CD4-positive, alpha-beta T cell treated with Interleukin-21 for 1 hour (primary cell): Measurements from ENCODE around the gene LRRFIP1.
"Not testable (repeated sequence)": the region's sequence is repeated elsewhere in the genome, so short reads cannot be mapped to it uniquely, and the experiment has no call there.

ENCODE experiments used
- DNase-seq: peaks from one replicate; pipeline ENCODE4 v3.0.0-alpha.2; 2020

The LRRFIP1 gene

DNA sequence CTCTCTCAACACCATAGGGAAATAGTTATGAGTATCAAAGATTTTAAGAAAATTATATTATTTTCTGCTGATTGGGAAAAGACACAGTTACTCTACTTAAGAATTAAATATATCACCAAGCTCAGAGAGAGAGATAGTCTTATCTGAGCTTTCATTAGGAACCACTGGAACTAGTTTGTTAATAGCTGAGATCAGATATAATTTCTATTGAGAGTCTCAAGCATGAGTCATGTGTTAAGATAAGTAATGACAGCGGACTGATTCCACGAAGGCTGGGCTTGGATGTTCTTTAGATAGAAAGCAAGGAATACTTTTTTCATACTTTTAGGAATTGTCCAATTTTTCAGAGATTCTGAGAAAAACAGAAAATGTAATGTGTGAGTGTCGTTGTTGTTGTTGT is 126.8 kb downstream of the LRRFIP1 start:
- DNase-seq: no peak

DNA sequence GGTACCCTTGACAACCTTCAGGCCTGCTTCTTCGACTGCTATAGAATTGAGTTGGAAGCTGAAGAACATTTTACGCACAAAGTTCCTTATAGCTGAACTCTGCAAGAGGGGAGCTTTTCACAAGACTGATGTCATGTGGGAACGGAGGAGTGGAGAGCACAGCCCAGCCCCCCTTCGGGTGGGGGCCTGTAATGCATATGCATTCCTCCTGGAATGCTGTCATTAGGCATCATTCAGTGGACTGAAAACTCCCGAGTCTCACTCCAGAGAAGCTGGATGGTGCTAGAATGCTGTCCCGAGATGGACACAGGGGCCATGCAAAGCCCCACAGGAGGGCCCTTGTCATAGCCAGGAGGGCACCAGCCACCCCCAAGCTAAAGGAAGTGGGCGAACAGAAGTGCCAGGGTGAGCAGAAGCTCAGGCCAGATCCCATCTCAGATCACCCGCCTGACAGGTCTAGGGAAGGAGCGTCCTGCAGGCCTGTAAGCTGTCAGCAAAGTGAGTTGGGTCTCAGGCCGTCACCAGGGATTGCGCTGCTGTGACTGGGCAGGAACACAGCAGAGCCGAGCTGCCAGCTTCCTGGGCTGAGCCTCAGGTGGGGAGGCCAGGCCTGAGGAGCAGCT is 127.3 kb downstream of the LRRFIP1 start:
- DNase-seq: no peak

DNA sequence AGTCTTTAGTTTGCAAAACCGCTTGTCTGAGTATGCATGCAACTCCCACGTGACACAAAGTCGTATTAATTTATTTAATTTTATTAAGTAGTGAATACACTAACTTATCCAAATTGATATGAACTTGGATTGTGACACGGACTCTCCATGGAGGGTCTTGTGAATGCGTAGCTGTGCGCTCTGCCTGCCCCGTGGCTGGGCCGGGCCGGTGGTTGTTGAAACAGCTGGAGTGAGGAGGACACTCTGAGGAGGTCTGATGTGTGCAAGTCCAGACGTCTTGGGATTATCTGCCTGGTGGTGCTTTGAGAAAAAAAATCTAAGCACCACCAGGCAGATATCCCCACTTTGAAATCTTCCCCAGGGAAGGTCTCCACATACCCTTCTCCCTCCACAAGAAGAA is 130.2 kb downstream of the LRRFIP1 start:
- no peak for DNase-seq

DNA sequence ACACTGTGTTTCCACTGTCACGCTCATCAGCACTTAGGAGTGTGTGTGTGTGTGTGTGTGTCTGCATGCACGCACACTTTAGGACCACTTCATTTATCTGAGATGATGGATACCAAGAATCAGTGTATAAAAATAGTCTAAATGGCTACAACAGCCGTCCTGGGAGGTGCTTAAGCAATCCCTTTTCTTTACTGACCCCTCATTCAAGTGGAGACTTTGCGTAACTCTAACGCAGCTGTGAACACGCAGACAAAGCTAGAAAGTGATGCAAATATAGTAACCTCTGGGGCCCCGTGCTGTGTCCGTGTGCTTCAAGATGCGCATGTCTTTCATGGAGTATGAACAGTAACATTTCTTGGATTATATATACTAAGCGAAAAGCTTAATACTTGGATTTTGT is 130.8 kb downstream of the LRRFIP1 start:
- no peak for DNase-seq

DNA sequence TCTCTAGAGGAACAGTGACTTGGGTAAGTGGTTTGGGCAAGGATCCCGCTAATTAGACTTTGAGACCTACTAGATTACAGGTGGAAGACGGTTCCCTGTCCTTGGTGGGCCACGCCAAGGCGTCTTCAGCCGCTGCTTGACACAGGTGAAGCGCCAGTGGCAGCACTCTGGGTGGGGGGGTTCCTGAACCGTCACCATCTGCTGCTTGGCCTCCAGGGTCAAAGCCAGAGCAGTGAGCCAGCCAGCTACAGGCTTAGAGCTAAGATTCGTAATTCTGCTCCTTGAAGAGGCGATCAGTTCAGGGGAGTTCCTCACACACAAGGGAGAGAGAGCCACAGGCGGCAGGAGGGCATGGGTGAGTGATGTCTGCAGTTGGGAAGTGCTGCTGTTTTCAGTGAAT is 131.8 kb downstream of the LRRFIP1 start:
- no peak for DNase-seq

DNA sequence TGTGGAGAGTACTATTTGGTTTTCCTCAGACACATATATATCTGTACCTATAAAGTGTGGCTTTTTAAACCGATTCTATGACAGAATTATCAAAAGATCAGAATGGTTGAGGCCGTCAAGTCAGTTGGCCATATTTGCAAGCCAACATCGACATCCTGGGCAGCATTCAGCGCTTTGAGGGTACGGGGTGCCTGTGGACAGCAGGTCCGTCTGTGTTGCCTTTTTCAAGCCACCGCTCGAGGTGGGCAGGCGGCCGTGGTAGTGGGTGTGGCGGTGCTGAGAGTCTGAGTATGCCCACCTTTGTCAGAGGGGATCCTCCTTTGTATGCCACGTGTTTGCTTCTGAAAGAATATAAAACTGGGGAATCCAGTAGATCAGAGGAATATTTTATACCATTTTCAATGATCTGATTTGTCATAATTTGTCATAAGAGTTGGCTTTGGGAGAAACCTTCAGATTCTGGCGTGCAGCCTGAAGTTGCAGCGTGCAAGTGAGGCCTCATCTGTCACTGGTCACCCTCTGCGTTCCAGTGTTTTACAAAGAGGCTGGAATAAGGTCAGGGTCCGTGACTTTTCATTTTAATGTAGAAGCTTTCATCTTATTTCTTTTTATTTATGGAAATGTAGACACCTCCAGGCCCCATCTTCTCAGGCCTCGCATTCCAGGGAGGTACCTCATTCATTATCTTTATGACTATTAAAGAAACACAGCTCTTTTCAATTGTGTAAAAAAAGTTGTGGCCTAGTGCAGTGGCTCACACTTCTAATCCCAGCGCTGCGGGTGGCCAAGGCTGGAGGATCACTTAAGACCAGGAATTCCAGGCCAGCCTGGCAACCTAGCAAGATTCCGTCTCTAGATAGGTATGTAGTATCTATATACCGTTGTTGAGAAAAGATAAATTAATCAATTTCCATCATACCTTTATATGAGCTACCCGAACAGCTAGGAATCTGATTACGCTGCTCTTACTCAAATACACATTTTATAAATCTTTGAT is 133.4 kb downstream of the LRRFIP1 start:
- DNase-seq: no peak

DNA sequence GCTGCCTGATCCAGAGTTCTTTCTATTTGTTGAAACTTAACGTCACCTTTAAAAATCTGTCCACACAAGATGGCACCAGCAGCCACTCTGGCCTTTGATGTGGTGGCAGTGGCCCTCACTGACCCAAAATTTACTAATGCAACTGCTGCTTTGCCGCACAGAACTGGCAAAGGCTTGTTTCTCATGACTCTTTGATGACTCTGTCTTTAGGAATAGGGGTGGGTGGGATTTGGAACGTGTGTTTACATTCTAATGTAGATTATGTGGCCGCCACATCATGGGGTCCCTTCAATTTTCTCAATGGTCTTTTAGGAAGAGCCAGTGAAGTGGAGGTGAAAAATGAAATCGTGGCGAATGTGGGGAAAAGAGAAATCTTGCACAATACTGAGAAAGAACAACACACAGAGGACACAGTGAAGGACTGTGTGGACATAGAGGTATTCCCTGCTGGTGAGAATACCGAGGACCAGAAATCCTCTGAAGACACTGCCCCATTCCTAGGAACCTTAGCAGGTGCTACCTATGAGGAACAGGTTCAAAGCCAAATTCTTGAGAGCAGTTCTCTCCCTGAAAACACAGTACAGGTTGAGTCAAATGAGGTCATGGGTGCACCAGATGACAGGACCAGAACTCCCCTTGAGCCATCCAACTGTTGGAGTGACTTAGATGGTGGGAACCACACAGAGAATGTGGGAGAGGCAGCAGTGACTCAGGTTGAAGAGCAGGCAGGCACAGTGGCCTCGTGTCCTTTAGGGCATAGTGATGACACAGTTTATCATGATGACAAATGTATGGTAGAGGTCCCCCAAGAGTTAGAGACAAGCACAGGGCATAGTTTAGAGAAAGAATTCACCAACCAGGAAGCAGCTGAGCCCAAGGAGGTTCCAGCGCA is 135.2 kb downstream of the LRRFIP1 start:
- not testable (repeated sequence) for DNase-seq

DNA sequence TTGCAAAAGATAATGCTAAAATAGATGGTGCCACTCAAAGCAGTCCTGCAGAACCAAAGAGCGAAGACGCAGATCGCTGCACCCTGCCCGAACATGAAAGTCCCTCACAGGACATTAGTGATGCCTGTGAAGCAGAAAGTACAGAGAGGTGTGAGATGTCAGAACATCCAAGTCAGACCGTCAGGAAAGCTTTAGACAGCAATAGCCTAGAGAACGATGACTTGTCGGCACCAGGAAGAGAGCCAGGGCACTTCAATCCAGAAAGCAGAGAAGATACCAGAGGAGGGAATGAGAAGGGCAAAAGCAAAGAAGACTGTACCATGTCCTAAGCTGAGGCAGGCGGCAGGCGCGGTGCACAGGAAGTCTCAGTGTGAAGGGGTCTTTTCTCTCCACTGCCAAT is 136.4 kb downstream of the LRRFIP1 start:
- DNase-seq: no peak

DNA sequence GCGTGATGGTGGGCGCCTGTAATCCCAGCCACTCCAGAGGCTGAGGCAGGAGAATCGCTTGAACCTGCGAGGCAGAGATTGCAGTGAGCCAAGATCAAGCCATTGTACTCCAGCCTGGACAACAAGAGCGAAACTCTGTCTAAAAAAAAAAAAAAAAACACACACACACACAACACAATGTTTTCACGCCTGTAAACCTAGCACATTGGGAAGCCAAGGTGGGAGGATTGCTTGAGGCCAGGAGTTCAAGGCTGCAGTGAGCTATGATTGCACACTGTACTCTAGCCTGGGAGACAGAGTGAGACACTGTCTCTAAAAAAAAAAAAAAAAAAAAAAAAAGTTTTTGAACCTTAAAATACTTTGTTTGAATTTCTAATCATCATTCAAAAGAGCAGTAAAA is 137.7 kb downstream of the LRRFIP1 start:
- not testable (repeated sequence) for DNase-seq

DNA sequence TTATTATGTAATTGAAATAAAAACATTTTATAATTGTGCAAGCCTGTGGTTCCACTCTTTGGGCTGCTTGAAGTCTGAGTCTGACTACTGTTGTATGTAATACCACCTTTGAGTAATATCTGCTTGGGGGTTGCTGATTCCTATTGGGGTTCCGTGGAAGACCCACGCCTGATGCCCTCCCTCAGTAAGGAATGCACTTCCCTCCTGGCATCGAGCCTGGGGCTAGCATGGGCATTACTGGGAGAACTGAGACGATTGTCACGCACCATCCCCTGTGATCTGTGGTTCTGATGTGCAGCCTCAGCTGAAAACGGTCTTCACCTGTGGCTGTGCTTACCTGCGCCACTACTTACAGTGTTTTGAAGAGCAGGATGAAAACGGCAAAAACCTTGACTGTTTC is 138.5 kb downstream of the LRRFIP1 start:
- no peak for DNase-seq

DNA sequence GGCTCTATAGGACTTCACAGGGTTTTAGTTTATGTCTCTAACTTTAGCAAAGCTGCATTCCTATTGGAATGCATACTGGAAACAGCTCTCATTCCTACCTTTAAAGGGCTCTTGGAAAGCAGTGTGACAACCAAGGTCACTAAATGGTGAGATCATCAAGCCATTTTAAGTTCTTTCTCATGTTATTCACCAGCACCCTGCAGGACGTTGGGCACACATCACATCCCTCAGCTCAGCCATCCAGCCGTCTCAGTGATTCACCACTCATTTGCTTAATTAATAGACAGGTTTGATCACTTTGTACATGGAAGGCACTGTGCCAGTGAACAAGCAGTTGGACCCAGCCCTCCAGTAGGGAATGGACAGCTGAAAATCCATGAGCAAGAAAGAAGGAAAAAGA is 139.0 kb downstream of the LRRFIP1 start:
- no peak for DNase-seq

DNA sequence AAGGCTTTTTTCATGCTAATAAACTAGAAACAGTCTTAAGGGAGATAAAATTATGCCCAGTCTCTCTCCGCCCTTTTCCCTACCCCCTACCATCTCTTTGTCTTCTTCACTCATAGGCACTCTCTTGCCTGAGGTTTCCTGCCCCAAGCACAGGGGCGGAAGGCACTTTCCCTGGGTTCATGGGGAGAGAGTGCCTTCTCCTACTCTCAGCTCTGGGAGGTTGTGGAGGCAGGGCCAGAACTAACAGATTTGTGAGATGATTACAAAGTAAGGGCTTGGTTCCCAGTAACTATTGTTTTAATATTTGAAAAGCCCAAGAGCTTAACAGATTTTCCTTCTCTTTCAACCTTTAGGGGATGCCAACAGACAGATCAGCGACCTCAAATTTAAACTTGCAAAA is 145.1 kb downstream of the LRRFIP1 start:
- no peak for DNase-seq

DNA sequence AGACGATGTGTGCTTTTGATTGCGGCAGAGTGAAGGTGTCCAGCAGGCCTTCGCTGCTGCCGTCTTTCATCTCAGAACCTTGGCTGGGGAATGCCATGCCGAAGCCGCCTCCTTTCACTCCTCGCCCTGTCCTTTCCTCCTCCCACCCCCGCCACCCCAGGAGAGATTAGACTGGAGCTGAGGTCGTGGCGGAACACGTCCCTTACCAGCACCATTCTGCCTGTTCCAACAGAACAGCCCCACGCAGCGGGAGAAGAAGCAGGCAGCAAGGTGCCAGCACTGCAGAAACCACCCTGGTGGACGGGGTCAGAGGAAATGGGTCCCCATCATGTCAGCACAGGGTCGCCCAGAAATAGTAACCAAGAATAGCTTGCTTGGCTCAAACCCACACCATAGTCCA is 146.4 kb downstream of the LRRFIP1 start:
- no peak for DNase-seq

DNA sequence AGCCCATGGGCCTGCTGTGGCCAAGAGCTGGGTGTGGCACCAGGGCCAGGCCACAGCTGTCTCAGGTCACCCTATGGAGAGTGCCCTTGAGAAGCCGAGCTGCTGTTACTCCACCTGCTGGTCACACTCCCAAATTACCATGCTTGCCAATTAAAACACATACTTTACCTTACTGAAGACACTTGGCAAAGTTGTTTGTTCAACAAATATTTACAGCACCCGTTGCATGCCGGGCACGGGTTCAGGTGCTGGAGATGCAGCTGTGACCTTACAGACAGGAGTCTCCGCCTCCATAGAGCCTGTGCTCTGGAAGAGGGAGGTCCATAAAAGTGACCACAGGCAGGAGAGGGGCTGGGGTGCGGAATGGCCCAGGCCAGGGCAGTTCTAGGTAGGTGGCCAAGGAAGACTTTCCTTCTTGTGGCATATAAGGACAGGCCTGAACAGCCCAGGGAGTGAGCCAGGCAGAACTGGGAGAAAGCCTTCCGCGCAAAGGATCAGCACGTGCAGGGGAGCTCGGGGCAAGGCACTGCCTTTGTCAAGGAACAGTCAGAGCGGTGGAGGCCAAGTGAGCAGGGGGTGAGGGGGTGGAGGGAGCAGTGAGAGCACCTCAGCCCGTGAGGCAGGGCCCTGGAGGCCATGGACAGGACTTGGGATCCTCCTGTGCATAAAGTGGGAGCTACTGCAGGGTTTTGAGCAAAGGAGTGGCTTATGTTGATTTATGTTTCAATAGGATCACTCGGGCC is 147.6 kb downstream of the LRRFIP1 start:
- DNase-seq: peak; percentile 46

DNA sequence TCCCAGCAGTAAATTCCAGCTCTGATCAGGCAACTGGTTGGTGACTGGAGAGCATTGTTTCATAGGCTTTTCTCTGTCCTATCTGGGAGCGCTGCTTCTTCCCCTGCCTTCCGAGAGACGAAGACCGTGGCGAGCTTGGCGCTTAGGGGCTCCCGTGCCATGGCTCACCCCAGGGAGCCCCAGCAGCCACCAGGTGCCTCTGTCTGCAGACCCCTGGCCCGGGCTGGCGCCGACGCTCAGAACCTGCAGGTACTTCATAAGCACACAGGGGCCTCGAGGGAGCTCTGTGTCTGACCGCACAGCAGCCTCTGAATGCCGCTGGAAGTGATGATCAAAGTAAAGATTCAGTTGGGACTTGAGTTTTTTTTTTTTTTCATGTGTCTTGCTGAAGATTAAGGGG is 152.1 kb downstream of the LRRFIP1 start:
- no peak for DNase-seq

DNA sequence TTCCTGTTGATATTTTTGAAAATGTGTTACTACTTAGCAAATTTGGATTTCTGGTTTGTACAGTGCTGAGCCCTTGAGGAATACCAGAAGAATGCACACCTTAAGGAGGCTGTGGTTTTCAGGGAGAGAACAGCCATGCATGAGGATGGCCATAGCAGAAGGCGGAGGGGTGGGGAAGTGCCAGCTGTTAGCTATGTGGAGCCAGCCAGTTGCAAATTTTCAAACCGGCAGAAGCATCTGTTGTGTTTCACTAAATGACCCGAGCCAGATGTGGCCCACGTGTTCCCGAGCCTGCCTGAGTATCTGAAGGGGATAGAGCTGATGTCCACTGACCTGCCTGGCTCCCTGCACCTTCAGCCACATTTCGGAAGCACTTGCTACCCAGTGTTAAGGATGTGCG is 154.8 kb downstream of the LRRFIP1 start:
- DNase-seq: no peak

DNA sequence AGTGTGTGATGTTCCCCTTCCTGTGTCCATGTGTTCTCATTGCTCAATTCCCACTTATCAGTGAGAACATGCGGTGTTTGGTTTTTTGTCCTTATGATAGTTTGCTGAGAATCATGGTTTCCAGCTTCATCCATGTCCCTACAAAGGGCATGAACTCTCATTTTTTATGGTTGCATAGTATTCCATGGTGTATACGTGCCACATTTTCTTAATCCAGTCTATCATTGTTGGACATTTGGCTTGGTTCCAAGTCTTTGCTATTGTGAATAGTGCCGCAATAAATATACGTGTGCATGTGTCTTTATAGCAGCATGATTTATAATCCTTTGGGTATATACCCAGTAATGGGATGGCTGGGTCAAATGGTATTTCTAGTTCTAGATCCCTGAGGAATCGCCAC is 156.3 kb downstream of the LRRFIP1 start:
- not testable (repeated sequence) for DNase-seq

DNA sequence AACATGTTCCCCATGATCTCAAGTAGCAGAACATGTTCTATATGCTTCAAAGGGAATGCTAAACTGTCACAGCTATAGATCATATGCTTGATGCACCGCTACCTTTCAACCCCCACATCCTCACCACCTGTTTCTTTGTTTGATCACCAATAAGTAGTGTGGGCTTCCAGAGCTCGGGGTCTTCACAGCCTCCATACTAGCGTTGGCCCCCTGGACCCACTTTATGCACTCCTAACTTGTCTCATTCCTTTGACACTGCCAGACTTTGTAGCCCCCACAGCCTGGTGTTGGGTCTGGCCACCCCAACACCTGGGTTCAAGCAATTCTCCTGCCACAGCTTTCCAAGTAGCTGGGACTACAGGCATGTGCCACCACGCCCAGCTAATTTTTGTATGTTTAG is 159.5 kb downstream of the LRRFIP1 start:
- DNase-seq: no peak

DNA sequence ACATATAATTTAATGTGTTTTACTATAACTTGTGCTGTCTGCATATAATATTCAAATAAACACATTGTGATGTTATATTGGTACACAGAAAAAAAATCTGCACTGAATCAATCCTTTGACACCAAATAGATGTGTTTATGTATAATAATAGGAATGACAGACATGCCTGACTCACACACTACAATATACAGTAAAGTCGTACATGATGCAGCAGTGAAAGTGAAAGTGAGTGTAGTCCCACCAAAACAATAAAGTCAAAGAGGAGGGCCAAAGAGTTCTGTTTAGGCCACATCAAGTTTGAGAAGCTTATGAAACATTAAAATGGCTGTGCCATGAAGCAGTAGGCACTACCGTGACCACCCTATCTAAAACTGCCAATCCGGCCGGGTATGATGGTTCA is 163.0 kb downstream of the LRRFIP1 start:
- no peak for DNase-seq

DNA sequence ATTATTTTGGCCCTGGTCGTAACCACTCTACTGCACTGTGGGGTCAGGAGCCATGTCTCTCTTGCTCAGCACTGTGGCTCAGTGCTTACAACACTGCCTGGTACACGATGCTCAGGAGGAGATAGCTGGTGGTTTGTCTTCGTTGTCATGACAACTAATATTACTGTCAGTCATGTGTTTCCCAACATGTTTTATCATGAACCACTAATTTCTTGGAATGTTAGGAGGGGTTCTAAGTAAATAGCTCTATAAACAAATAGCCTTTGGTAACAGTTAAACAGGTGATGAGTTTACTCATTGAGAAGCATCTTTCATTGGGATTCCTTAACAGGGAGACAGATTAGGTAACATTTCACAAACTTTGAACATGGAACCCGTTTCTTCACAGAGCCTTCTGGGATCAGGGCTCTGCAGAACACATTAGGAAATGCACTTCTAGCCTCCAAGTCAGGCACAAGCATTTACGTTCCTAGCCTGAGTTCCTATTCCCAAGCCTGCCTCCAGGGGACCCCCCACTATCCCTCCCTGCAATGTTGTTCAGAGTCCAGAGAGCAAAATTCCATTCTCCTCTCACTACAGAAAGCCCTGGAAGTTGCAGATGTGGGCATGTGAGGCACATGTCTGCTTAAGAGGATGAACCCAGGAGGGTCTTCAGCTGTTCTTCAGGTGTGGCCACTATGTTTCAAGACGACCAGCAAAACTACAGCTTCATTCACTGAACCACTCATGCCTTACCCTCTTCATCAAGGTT is 164.8 kb downstream of the LRRFIP1 start:
- DNase-seq: no peak

DNA sequence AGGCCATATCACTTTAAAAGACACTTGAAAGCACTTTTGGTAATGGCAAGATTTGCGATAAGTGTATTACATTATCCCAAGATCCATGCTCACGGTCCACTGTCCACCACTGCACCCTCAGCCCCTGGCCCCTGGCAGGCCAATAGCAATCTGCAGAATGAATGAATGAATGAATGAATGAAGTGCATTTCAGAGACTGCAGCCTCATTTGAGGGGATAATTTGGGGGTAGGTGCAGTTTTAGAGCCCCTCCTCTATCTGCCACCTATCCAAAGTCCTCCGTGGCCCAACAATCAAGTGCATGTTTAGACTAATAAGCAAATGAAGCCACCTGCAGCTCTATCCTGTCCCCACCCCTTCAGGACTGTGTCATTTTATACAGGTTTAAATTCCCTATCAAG is 169.9 kb downstream of the LRRFIP1 start:
- DNase-seq: no peak
